ENCODE results near the gene PLD5.
"Not testable (repeated sequence)": the region's sequence is repeated elsewhere in the genome, so short reads cannot be mapped to it uniquely, and the experiment has no call there.

The PLD5 gene

DNA sequence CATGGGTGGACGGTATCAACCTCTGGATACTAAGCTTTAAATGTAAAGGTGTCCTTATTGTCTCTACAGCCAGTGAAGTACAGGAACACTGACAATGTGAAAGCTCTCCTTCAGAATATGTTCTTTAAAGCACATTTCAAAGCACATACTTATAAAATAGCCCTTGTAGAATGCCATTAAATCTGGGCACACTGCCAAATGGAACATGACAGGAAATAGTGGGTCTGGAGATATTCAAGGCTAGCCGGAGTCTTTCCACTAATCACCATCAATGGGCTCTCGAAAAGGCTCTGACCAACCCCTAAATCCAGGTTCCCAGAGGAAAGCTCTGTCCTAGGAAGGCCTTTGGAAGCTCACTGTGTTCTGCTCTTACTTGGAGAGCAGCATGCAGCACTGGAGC is 46.6 kb downstream of the PLD5 start:
- DNase-seq (ENCODE audit: low read depth): no peak

DNA sequence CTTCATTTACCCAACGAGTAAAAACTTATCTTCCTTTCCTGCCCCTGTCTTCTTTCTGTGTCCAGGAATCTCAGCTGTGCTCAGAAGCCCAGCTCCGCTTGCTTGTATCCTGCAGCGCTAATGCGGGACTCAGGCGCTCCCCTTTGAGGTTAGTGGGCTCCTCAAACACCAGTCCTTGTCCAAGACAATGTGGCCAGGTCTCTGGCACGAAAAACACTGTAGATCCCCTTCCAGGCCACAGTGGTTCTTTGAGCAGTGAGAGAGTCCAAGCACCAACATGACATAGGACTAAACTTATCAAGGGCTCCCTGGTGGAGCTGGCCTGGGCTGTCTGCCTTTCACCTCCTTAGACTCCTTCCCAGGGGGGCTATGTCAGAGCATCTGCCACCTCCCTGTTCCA is 53.7 kb downstream of the PLD5 start:
- no peak for DNase-seq (ENCODE audit: low read depth)

- DNase-seq (ENCODE audit: low read depth): no peak
These were observed 55.7 kb downstream of the PLD5 start for GRCh38 chr1:242468784-242469183.

DNA sequence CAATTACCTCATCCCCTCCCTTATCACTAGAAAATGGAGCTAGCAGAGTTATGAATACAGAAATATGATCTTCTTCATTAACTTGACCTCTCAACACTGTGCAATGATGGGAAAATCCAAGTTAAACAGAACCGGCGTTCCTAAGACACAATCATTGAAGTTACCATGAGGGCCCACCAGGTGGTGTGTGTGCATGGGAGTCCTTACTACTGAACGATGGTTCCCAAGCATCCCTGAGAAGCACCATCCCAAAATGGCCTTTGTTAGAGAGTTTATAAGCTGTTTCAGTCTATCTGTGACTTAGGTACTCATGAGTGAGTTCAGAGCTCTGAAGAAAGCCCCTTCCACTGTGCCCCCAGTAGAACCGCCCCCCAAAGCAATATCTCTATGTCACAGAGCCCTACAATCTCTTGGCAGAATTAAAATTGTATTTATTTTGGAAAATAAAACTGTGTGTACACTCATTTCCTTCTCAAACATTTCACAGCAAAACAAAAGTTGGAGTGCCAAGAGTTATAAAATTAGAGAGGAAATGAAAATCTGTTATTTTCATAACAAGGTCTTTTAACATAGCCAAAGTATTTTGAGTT is 56.8 kb downstream of the PLD5 start:
- DNase-seq (ENCODE audit: low read depth): no peak

DNA sequence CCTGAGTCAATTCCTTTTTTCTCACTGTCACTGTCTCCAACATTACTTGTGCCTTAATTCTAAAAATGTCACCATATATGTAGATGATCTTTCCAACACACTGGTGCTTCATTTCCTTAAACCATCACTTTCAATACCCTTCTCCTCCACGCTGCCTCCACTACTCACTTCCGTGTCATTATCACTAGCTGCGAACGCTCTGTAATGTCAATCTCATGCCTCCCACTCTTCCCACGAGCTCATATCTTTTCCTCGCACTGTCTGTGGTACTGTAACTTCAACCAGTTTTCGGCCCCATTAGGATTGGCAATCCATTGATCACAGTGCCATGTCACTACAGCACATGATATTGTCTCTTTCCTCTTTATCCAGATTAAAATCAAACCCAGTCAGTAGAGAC is 61.6 kb downstream of the PLD5 start:
- DNase-seq (ENCODE audit: low read depth): no peak

GRCh38 chr1:242459740-242460139 is 64.8 kb downstream of the PLD5 start:
- DNase-seq (ENCODE audit: low read depth): not testable (repeated sequence)

DNA sequence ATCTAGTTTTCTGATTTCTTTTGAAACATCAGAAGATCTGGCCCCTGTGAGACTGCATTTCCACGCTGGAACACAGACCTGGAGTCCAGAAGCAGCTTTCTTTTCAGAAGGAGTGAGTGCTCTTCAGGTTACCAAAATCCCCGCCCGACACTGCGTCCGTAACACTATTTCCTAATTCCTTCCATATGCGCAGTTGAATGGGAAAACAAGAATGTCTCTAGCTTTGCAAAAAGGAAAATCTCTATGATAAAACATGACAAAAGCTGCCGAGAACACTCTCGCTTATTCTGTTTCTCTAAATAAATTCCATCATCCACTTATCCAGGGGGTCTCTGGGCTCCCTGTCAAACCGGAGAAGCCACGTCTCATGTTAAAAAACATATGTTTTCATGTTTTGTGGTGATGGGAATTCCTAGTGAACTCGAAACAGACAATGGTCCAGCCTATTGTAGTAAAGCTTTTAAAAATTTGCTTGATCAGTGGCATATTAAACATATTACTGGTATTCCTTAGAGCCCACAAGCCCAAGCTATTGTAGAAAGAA is 67.7 kb downstream of the PLD5 start:
- no peak for DNase-seq (ENCODE audit: low read depth)

- DNase-seq (ENCODE audit: low read depth): no peak
These were observed 69.5 kb downstream of the PLD5 start for GRCh38 chr1:242455052-242455361.

DNA sequence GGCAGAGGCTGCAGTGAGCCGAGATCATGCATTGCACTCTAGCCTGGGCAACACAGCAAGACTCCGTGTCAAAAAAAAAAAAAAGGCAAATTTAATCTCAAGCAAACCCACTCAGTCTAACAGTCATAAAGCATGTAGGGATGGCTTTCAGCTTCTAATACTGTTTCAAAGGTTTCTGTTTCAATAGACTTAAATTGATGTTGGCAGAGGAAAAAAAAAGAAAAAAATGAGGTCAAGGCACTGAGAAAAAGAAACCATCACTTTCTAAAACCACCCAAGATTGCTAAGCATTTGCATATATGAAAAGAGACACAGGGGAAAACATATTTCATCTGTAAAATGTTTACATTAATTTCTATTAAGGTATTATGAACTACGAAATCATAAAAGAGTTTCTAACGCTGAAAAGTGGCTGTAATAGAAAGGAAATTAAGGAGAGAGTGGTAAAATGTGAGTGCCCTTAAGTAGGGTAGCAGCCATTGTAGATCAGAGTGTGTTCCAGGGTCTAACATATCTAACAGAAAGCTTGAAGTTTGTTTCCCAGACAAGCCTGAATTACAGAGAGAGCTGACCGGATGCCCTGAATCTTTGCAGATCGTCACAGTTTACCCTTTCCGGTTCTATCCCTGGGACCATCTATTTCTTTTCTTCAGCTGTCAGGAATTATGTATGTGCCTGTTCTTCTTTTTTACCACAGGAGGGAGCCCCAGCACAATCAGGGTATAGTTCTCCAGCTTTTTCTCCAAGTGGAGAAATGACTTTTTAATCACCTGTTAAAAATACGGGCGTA is 70.0 kb downstream of the PLD5 start:
- DNase-seq (ENCODE audit: low read depth): no peak

DNA sequence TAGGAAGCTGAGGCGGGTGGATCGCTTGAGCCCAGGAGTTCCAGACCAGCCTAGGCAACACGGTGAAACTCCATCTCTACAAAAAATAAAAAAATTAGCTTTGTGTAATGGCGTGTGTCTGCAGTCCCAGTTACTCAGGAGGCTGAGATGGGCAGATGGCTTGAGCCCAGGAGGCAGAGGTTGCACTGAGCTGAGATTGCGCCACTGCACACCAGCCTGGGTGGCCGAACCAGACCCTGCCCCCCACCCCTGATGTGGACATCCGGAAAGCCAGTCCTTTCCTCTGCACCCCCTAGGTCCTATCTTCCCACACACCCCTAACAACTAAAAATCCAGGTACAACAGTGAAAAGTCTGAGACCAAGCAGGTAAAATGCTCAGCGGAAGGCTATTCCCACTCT is 71.9 kb downstream of the PLD5 start:
- DNase-seq (ENCODE audit: low read depth): no peak

- no peak for DNase-seq (ENCODE audit: low read depth)
These were observed 74.8 kb downstream of the PLD5 start for GRCh38 chr1:242449661-242450060.

- no peak for DNase-seq (ENCODE audit: low read depth)
These were observed 75.4 kb downstream of the PLD5 start for GRCh38 chr1:242448910-242449645.

DNA sequence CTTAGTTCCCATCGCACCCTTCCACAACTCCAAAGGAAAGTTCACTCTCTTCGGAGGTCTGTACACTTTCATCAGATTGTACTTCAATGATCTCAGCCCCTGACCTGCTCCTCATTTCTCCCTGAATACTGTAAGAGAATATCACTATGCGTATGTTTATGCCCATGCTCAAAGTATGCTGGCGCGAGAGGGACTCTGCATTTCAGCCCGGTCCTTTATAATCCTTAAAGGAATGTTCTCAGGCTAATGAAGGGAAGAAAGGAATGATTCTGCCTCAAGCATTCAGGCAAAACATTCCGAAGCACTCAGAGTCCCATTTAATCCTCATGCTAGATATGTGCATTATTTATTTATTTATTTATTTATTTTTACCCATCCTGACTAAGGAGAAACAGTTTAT is 76.8 kb downstream of the PLD5 start:
- DNase-seq (ENCODE audit: low read depth): no peak

DNA sequence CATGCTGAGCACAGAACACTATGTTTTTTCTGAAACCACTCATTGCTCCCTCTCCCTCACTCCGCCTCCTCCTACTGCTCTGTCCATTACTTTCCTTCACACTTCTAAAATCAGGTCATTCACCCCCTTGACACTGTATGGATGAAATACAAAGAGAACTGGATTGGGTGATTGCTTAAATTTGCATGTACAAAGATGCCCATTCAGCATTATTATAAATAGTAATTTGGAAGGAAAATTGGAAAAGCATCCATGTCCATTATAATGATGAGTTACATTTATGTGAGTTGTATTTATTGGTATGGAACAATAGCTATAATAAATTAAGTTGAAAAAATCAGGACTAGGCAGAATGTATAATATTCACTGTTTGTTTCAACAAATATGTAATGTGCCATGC is 83.7 kb downstream of the PLD5 start:
- no peak for DNase-seq (ENCODE audit: low read depth)

GRCh38 chr1:242435200-242435599 is 89.3 kb downstream of the PLD5 start:
- DNase-seq (ENCODE audit: low read depth): no peak

DNA sequence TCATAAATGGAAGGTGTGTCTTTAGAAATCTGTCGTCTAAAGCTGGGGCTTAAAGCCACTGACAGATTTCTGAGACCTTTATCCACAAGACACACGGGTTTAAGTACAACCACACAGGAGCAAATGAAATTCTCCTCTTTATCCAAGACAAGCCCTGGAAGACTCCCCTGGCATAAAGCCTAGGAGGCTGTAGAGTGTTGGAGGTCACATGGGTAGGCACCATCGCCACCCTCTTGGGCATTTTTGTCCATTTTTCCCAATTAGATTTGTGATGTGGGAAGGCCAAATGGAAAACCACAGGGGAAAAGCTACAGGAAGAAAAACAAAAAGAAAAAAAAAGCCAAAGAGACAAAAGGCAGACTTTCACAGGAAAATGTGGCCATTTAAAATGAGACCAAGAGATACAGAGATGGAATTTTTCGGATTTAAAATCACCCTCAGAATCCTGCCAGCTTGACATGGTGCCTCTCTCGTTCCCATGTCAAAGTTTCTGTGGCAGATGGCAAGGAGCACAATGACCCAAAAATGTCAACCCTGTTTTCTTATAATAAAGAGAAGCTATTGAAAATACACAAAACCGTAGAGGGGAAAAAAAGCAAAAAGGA is 91.9 kb downstream of the PLD5 start:
- no peak for DNase-seq (ENCODE audit: low read depth)

DNA sequence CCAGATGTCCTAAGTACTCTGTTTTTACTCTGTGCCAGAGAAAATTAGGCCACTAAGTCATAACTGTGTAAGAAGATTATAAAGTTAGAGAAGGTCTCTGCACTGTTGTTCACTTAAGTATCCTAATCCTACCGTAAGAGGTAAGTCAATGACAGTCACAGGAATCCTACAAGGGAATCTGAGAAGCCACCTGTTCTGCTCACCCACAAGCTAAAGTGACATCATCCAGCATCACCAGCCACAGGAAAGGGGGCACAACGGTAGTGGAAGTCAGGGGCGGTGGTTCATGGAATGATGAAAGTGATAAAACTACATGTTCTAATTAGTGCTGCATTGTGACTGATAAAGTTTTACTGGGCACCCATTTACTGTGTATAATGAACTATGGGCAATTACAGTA is 92.7 kb downstream of the PLD5 start:
- DNase-seq (ENCODE audit: low read depth): no peak

DNA sequence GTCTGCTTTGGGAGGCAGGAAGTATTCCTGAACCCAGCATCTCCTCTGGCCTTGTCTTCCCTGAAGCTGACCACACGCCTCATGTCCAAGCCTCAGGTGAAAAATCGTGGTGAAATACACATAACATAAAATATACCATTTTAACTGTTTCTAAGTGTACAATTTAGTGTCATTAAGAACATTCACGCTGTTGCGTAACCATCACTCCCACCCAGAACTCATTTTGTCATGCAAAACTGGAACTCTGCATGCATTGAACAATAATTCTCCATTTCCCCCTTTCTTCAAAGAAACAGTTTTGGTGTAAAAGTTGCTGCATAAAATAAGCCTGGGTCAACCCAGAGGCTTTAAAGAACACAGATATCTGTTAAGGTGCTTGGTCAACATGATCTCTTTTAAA is 93.5 kb downstream of the PLD5 start:
- DNase-seq (ENCODE audit: low read depth): no peak

DNA sequence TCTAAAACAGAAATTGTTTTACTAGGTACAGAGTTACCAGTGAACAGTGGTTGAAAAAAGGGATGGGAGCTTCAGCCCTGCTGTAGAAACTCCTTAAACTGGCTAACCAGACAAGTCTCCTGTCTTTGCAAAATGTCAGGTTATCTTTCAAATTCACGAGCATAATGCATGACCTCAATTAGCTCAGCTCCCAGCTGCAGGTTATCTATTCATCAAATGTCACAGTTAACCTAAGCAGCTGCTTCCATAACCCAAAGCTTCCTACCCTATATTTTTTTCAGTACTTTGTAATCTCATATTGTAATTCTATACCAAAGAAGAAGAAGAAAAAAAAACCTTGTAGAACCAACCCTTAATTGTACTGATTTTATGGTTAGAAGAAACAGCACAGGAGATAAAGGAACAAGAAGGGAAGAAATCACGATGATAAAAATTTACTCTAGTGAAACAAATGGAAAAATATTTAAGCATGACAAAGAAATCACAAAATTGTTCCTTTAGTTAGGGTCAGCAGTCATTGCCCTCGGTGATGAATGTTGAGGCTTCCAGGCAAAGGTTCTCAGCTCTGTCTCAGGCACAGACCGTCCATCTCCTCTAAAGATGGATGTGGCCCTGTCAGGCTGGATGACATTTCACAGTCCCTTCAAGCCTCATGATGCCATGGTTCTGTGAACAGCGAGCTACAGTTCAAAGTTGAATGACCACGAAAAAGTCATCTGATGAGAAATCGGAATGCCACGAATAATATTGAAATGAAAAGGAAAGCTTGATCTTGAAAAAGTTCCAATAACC is 95.9 kb downstream of the PLD5 start:
- DNase-seq (ENCODE audit: low read depth): no peak

GRCh38 chr1:242427519-242427918 is 97.0 kb downstream of the PLD5 start:
- no peak for DNase-seq (ENCODE audit: low read depth)

GRCh38 chr1:242426271-242426905 is 98.1 kb downstream of the PLD5 start:
- DNase-seq (ENCODE audit: low read depth): no peak

Measured in activated T-helper 9 cell treated with anti-CD3 and anti-CD28 coated beads, Interleukin-2, amount 50 U/mL, for 16 hours (primary cell).